Prostate gland (tissue), 2 donors: ENCODE measurements around the gene CHST15. TPM values are rescaled to one million over a fixed set of nuclear protein-coding genes. Genes with fewer than 3 reads are reported as not detected.
A peak's percentile ranks its signal among the peaks of the same experiment; 100 is the strongest.
"Not testable (repeated sequence)": the region's sequence is repeated elsewhere in the genome, so short reads cannot be mapped to it uniquely, and the experiment has no call there.

Source experiments
- DNase-seq: peaks from one replicate; pipeline ENCODE4 v3.0.0-alpha.2; 2019; ENCODE audit warnings: low spot score
- H3K27ac ChIP-seq, 2 donors: fragments of 200-600 bp; sonication (generic); 2 replicates each; pipeline ENCODE4 v1.5.1; 2017 to 2019
- H3K27me3 ChIP-seq: fragments of 200-600 bp; sonication (generic); replicated peaks from 2 replicates; pipeline ENCODE4 v1.5.1; 2019; ENCODE audit not compliant: insufficient read depth
- H3K36me3 ChIP-seq, 2 donors: fragments of 200-600 bp; sonication (generic); 1 replicate in 1 of 2; 2 replicates in 1 of 2; pipeline versions ENCODE4 v1.5.1 to v1.8.1; 2017 to 2019
- H3K4me1 ChIP-seq: fragments of 200-600 bp; sonication (generic); replicated peaks from 2 replicates; pipeline ENCODE4 v1.5.1; 2019
- H3K4me3 ChIP-seq, 2 donors: fragments of 200-600 bp; sonication (generic); 2 replicates each; pipeline ENCODE4 v1.5.1; 2017 to 2019
- H3K9me3 ChIP-seq: fragments of 200-600 bp; sonication (generic); 2 replicates; pipeline ENCODE4 v1.5.1; 2017
- POLR2A ChIP-seq: fragments of 450-650 bp; IDR thresholded peaks from one replicate; pipeline ENCODE4 v1.6.1; 2016; ENCODE audit warnings: antibody characterized with exemption, mild to moderate bottlenecking
- POLR2AphosphoS5 ChIP-seq: sonication (generic); formaldehyde crosslinking; IDR thresholded peaks from one replicate; pipeline ENCODE4 v1.6.1; 2017; ENCODE audit warnings: antibody characterized with exemption
- WGBS: methylation state at CpG from one replicate; pipeline ENCODE4 v1.1.5; 2018; 5-methylcytosine and 5-hydroxymethylcytosine counted together
- intact Hi-C: fragments of 100-400 bp; cut with DNase I; formaldehyde crosslinking; loops from one replicate; pipeline ENCODE4 v1.14.2; 2022
- total RNA-seq, 2 donors: library from RNA; depleted of rRNA; stranded (reverse); fragments of >200 nt; gene quantifications; one replicate each; pipeline ENCODE4 v1.1.0, GENCODE V29; 2016
- TF ChIP-seq, protein P1 (sequence below), 4 experiments: fragments of 200-600 bp in 2 of 4; fragments of 450-650 bp in 2 of 4; sonication (generic) in 2 of 4; IDR thresholded peaks; 1 replicate in 3 of 4; 2 replicates in 1 of 4; pipeline ENCODE4 v1.5.1; 2016 to 2019; ENCODE audit warnings: antibody characterized with exemption in 4 of 4, mild to moderate bottlenecking in 2 of 4, moderate library complexity in 2 of 4

Gene CHST15
- total RNA-seq, 2 donors from 2014 or later = 13.9 to 26.0 TPM

- Histone ChIP-seq H3K9me3 (no peaks in the 10 kb centered on the region), H3K4me3 (no peak overlapping the region), H3K27me3 (no peaks in the 10 kb centered on the region), H3K36me3 (no peaks in the 10 kb centered on the region), H3K4me1 (peaks cover 5% of the 10 kb centered on the region), H3K27ac (peak overlapping the region; percentile 62 to 72)
- WGBS = 25% methylated on average over 5 of the region's 5 CpGs
- peak; percentile 36 for DNase-seq
- TF ChIP-seq POLR2AphosphoS5 (peak; percentile 3), POLR2A (no peak)
- TF ChIP-seq, protein P1, sequence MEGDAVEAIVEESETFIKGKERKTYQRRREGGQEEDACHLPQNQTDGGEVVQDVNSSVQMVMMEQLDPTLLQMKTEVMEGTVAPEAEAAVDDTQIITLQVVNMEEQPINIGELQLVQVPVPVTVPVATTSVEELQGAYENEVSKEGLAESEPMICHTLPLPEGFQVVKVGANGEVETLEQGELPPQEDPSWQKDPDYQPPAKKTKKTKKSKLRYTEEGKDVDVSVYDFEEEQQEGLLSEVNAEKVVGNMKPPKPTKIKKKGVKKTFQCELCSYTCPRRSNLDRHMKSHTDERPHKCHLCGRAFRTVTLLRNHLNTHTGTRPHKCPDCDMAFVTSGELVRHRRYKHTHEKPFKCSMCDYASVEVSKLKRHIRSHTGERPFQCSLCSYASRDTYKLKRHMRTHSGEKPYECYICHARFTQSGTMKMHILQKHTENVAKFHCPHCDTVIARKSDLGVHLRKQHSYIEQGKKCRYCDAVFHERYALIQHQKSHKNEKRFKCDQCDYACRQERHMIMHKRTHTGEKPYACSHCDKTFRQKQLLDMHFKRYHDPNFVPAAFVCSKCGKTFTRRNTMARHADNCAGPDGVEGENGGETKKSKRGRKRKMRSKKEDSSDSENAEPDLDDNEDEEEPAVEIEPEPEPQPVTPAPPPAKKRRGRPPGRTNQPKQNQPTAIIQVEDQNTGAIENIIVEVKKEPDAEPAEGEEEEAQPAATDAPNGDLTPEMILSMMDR (IDR thresholded peaks at IDR 0.05) = no peak
- intact Hi-C loops = no loop called here
These were observed 12.2 kb upstream of the CHST15 start for GRCh38 chr10:124105594-124105993.

GRCh38 chr10:124105045-124105444 is 11.6 kb upstream of the CHST15 start:
- H3K27me3 ChIP-seq = no peaks in the 10 kb centered on the region
- intact Hi-C loops = no loop called here
- peak overlapping the region; percentile 45 to 72 for H3K27ac ChIP-seq
- TF ChIP-seq POLR2AphosphoS5 = no peak
- peaks cover 5% of the 10 kb centered on the region for H3K4me1 ChIP-seq
- H3K9me3 ChIP-seq = no peaks in the 10 kb centered on the region
- no peak overlapping the region for H3K4me3 ChIP-seq
- H3K36me3 ChIP-seq = no peaks in the 10 kb centered on the region
- 74% methylated on average over 6 of the region's 6 CpGs for WGBS
- no peak for DNase-seq

- peak overlapping the region in 1 of 2 donors; percentile 72 for H3K27ac ChIP-seq
These were observed 10.7 kb upstream of the CHST15 start for GRCh38 chr10:124104011-124104627.

DNA sequence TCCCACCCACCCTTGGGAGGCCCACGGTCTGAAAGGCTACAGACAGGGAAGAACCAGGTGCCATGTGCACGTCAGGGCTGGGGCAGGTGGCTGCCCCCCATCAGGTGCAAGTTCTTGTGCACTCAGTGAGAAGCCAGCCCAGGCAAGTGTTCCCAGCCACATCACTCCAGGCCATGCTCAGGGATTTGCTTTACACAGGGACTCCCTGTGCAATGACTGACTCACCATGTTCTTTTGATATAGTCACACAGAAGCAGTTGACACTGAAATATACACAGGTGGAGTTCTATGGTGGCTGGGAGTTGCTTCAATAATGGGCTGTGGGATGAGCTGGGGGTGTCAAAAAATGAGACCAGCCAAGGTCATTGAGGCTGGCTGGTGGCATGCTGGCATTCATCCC is 8.0 kb upstream of the CHST15 start:
- no peak for DNase-seq
- Histone ChIP-seq H3K27ac (no peak overlapping the region), H3K36me3 (no peaks in the 10 kb centered on the region), H3K4me1 (peaks cover 5% of the 10 kb centered on the region), H3K9me3 (no peaks in the 10 kb centered on the region), H3K27me3 (peaks cover 3% of the 10 kb centered on the region), H3K4me3 (no peak overlapping the region)
- TF ChIP-seq POLR2AphosphoS5 (no peak), POLR2A (no peak)
- TF ChIP-seq, protein P1 (IDR thresholded peaks at IDR 0.05) = no peak
- 100% methylated on average over 2 of the region's 2 CpGs for WGBS
- intact Hi-C loops = no loop called here

More at GRCh38 chr10:124104011-124104627, 10.7 kb upstream of the CHST15 start:
- intact Hi-C loops = no loop called here
- Histone ChIP-seq H3K4me1 (peaks cover 5% of the 10 kb centered on the region), H3K4me3 (no peak overlapping the region), H3K9me3 (no peaks in the 10 kb centered on the region), H3K36me3 (no peaks in the 10 kb centered on the region), H3K27me3 (no peaks in the 10 kb centered on the region)
- WGBS = over 99% methylated on average over 9 of the region's 9 CpGs
- TF ChIP-seq, protein P1 (IDR thresholded peaks at IDR 0.05) = no peak
- TF ChIP-seq POLR2A (no peak), POLR2AphosphoS5 (no peak)
- no peak for DNase-seq

- intact Hi-C loops, DNase-seq, H3K9me3 ChIP-seq, H3K36me3 ChIP-seq, H3K4me1 ChIP-seq, H3K27me3 ChIP-seq, H3K4me3 ChIP-seq, H3K27ac ChIP-seq: not testable (repeated sequence)
- 83% methylated on average over 3 of the region's 3 CpGs for WGBS
These were observed 7.3 kb upstream of the CHST15 start for GRCh38 chr10:124100651-124101050.

GRCh38 chr10:124100124-124100523 is 6.7 kb upstream of the CHST15 start:
- intact Hi-C loops = no loop called here
- H3K36me3 ChIP-seq = no peaks in the 10 kb centered on the region
- H3K27me3 ChIP-seq = peaks cover 3% of the 10 kb centered on the region
- no peaks in the 10 kb centered on the region for H3K4me1 ChIP-seq
- H3K9me3 ChIP-seq = no peaks in the 10 kb centered on the region
- WGBS = 95% methylated on average over 5 of the region's 5 CpGs
- TF ChIP-seq POLR2A (no peak), POLR2AphosphoS5 (no peak)
- TF ChIP-seq, protein P1 (IDR thresholded peaks at IDR 0.05) = no peak
- no peak overlapping the region for H3K27ac ChIP-seq
- no peak for DNase-seq
- no peak overlapping the region for H3K4me3 ChIP-seq
